Osteocyte (in vitro differentiated cells): Measurements from ENCODE around the gene PEX5L. TPM values are rescaled to one million over a fixed set of nuclear protein-coding genes. Genes with fewer than 3 reads are reported as not detected.

Experiments
- DNase-seq: peaks from one replicate; pipeline ENCODE4 v3.0.0; 2021; ENCODE audit warnings: mixed read lengths; ENCODE audit not compliant: unreplicated experiment; ENCODE audit errors: extremely low spot score
- H3K27ac Mint-ChIP-seq: one replicate; pipeline ENCODE4 v1.8.0; 2021; ENCODE audit warnings: mild to moderate bottlenecking, mixed read lengths; ENCODE audit not compliant: unreplicated experiment
- H3K27me3 Mint-ChIP-seq: one replicate; pipeline ENCODE4 v1.8.0; 2021; ENCODE audit warnings: mixed read lengths; ENCODE audit not compliant: unreplicated experiment
- H3K36me3 Mint-ChIP-seq: one replicate; pipeline ENCODE4 v1.8.0; 2021; ENCODE audit warnings: mixed read lengths; ENCODE audit not compliant: unreplicated experiment
- H3K4me1 Mint-ChIP-seq: one replicate; pipeline ENCODE4 v1.8.0; 2021; ENCODE audit warnings: mixed read lengths; ENCODE audit not compliant: unreplicated experiment
- H3K4me3 Mint-ChIP-seq: one replicate; pipeline ENCODE4 v1.8.0; 2021; ENCODE audit warnings: mild to moderate bottlenecking, moderate library complexity, mixed read lengths; ENCODE audit not compliant: unreplicated experiment
- H3K9me3 Mint-ChIP-seq: one replicate; pipeline ENCODE4 v1.8.0; 2021; ENCODE audit warnings: mixed read lengths; ENCODE audit not compliant: unreplicated experiment
- CTCF ChIP-seq: fragments of 200-600 bp; sonication (generic); IDR thresholded peaks from 2 replicates; pipeline ENCODE4 v1.5.0; 2021; ENCODE audit warnings: antibody characterized with exemption, mild to moderate bottlenecking, moderate library complexity
- total RNA-seq: library from RNA; stranded (reverse); gene quantifications from 2 replicates; pipeline ENCODE4 v1.2.1, GENCODE V29; 2021

Gene PEX5L
- total RNA-seq, 1 donor from 2014 or later, result not detected

- no peaks in the 10 kb centered on the region for H3K4me1 Mint-ChIP-seq
- TF ChIP-seq CTCF, result no peak
- H3K9me3 Mint-ChIP-seq, result no peaks in the 10 kb centered on the region
Observed at GRCh38 chr3:179935710-179936109, 101.0 kb downstream of the PEX5L start.

GRCh38 chr3:179933914-179934313 lies 102.8 kb downstream of the PEX5L start:
- no peak overlapping the region for H3K4me3 Mint-ChIP-seq
- H3K27me3 Mint-ChIP-seq, result peaks cover 42% of the 10 kb centered on the region
- no peaks in the 10 kb centered on the region for H3K4me1 Mint-ChIP-seq
- no peak for DNase-seq
- no peaks in the 10 kb centered on the region for H3K36me3 Mint-ChIP-seq
- H3K9me3 Mint-ChIP-seq, result no peaks in the 10 kb centered on the region
- H3K27ac Mint-ChIP-seq, result no peak overlapping the region
- no peak for TF ChIP-seq CTCF

More at GRCh38 chr3:179935710-179936109, 101.0 kb downstream of the PEX5L start:
- Mint-ChIP-seq H3K27me3 (peaks cover 28% of the 10 kb centered on the region), H3K36me3 (no peaks in the 10 kb centered on the region), H3K27ac (no peak overlapping the region), H3K4me3 (no peak overlapping the region)
- DNase-seq, result no peak

GRCh38 chr3:179933080-179933479 lies 103.7 kb downstream of the PEX5L start:
- H3K4me3 Mint-ChIP-seq, result no peak overlapping the region
- H3K4me1 Mint-ChIP-seq, result no peaks in the 10 kb centered on the region
- peaks cover 41% of the 10 kb centered on the region for H3K27me3 Mint-ChIP-seq
- no peaks in the 10 kb centered on the region for H3K36me3 Mint-ChIP-seq
- DNase-seq, result no peak
- no peak overlapping the region for H3K27ac Mint-ChIP-seq
- no peak for TF ChIP-seq CTCF
- H3K9me3 Mint-ChIP-seq, result no peaks in the 10 kb centered on the region

- Mint-ChIP-seq H3K4me3 (no peak overlapping the region), H3K36me3 (no peaks in the 10 kb centered on the region), H3K9me3 (no peaks in the 10 kb centered on the region), H3K4me1 (no peaks in the 10 kb centered on the region), H3K27ac (no peak overlapping the region), H3K27me3 (peaks cover 37% of the 10 kb centered on the region)
- TF ChIP-seq CTCF, result no peak
- no peak for DNase-seq
Observed at GRCh38 chr3:179932674-179933073, 104.1 kb downstream of the PEX5L start.

- Mint-ChIP-seq H3K9me3 (no peaks in the 10 kb centered on the region), H3K27ac (no peak overlapping the region)
Observed at GRCh38 chr3:179929091-179929529, 107.6 kb downstream of the PEX5L start.

More at GRCh38 chr3:179929091-179929529, 107.6 kb downstream of the PEX5L start:
- H3K4me1 Mint-ChIP-seq, result no peaks in the 10 kb centered on the region
- no peak overlapping the region for H3K4me3 Mint-ChIP-seq
- DNase-seq, result no peak
- H3K36me3 Mint-ChIP-seq, result no peaks in the 10 kb centered on the region
- peak; percentile 80 for TF ChIP-seq CTCF
- H3K27me3 Mint-ChIP-seq, result peaks cover 51% of the 10 kb centered on the region
